AG09309 (cell line): Measurements from ENCODE around the gene MYO16.

Experiments
- DNase-seq: peaks from one replicate; pipeline ENCODE4 v3.0.0-alpha.2; 2010; ENCODE audit warnings: low read depth
- H3K4me3 ChIP-seq: 2 replicates; pipeline ENCODE4 v1.5.1; 2011; ENCODE audit warnings: mild to moderate bottlenecking, low read depth, low read length, moderate library complexity; ENCODE audit not compliant: control insufficient read depth
- CTCF ChIP-seq: IDR thresholded peaks from 2 replicates; pipeline ENCODE4 v1.5.1; 2011; ENCODE audit warnings: mild to moderate bottlenecking, low read depth, low read length, inconsistent platforms; ENCODE audit not compliant: insufficient read depth, control insufficient read depth; ENCODE audit errors: missing control alignments

MYO16 gene

GRCh38 chr13:108711386-108711785 lies 82.0 kb downstream of the MYO16 start:
- no peak for DNase-seq
- H3K4me3 ChIP-seq, result no peak overlapping the region
- no peak for TF ChIP-seq CTCF

- no peak for DNase-seq
- no peak overlapping the region for H3K4me3 ChIP-seq
- TF ChIP-seq CTCF, result no peak
Measured at GRCh38 chr13:108725471-108725870, 96.1 kb downstream of the MYO16 start.

- DNase-seq, result no peak
- TF ChIP-seq CTCF, result no peak
- H3K4me3 ChIP-seq, result no peak overlapping the region
Measured at GRCh38 chr13:108728370-108728769, 99.0 kb downstream of the MYO16 start.

DNA sequence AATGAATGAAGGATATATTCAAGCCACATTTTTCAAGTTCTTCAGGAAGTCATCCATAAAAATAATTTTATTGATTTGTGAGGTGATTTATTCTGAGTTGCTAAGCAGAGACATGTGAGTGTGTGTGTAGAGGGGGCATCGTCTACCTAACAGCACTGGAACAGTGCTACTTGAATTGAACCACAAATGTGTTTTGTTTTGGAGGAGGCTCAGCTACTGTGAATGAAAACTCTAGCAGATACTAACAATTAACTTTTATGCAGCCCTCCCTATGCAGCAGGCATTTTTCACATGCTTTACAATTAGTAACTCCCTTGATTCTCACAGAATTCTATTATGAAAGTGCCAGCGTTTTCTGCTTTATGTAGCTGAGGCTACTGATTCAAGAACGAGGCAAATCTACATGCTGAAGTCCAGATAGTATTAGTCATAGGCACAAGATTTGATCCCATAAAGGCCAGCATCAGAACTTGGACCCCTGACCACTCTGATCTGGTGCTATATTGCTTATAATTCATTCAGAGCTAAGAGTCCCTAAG lies 103.7 kb downstream of the MYO16 start:
- H3K4me3 ChIP-seq, result no peak overlapping the region
- no peak for TF ChIP-seq CTCF
- no peak for DNase-seq

GRCh38 chr13:108734676-108735075 lies 105.3 kb downstream of the MYO16 start:
- H3K4me3 ChIP-seq, result no peak overlapping the region
- TF ChIP-seq CTCF, result no peak
- no peak for DNase-seq

GRCh38 chr13:108741930-108742329 lies 112.5 kb downstream of the MYO16 start:
- H3K4me3 ChIP-seq, result no peak overlapping the region
- no peak for DNase-seq
- no peak for TF ChIP-seq CTCF
